WERI-Rb-1 (cell line): Measurements from ENCODE around the gene WNT11.

Source experiments
- DNase-seq: peaks from one replicate; pipeline ENCODE4 v3.0.0-alpha.2; 2020
- H3K27ac ChIP-seq: fragments of 250-450 bp; sonication (Bioruptor Pico); 2 replicates; pipeline ENCODE4 v1.5.1; 2020; ENCODE audit warnings: mild to moderate bottlenecking, moderate library complexity
- H3K27me3 ChIP-seq: fragments of 250-450 bp; sonication (Bioruptor Pico); 2 replicates; pipeline ENCODE4 v1.5.1; 2021; ENCODE audit warnings: mild to moderate bottlenecking, low read depth, moderate library complexity; ENCODE audit not compliant: insufficient read depth, severe bottlenecking
- H3K36me3 ChIP-seq: fragments of 250-450 bp; sonication (Bioruptor Pico); 2 replicates; pipeline ENCODE4 v1.5.1; 2020; ENCODE audit warnings: mild to moderate bottlenecking, moderate library complexity
- H3K4me3 ChIP-seq: 2 replicates; pipeline ENCODE4 v1.5.1; 2011; ENCODE audit warnings: low read depth, mild to moderate bottlenecking, control low read depth, low read length
- H3K9me3 ChIP-seq: fragments of 250-450 bp; sonication (Bioruptor Pico); 2 replicates; pipeline ENCODE4 v1.5.1; 2021; ENCODE audit warnings: mild to moderate bottlenecking, moderate library complexity; ENCODE audit not compliant: severe bottlenecking
- TF ChIP-seq, protein P1 (sequence below): IDR thresholded peaks from 2 replicates; pipeline ENCODE4 v1.5.1; 2011; ENCODE audit warnings: low read depth, mild to moderate bottlenecking, control low read depth, inconsistent platforms, low read length

The WNT11 gene

DNA sequence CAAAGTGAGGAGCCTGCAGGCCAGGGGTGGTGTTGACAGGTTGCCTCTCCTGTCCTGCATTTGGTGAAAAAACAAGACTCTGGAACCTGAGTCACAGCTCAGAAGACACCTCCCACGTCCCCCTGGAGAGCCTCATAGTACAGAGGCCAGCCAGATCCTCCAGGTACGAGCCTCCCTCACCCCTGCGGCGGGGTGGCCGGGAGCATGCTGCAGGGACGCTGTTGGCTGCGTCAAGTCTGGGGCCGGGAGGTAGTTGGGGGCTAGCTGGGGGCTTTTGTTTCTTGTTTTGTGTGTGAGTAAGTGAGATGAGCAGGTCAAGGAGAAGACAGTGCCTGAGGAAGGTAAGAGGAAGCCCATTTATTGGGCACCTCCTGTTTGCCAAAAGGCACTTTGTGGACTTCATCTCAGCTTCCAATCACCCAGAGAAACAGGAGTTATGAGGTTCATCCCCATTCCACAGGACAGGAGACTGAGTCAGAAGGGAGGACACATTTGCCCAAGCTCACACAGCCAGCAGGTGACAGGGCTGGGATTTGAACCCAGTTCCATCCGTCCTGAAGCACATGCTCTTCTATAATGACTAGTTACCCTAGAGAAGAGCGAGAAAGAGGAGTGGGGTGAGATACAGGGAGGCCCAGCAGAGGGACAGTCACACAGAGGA lies 18.3 kb upstream of the WNT11 start:
- Histone ChIP-seq H3K27ac (no peak overlapping the region), H3K4me3 (no peak overlapping the region), H3K9me3 (no peaks in the 10 kb centered on the region), H3K27me3 (no peaks in the 10 kb centered on the region), H3K36me3 (no peaks in the 10 kb centered on the region)
- no peak for DNase-seq
- TF ChIP-seq, protein P1, sequence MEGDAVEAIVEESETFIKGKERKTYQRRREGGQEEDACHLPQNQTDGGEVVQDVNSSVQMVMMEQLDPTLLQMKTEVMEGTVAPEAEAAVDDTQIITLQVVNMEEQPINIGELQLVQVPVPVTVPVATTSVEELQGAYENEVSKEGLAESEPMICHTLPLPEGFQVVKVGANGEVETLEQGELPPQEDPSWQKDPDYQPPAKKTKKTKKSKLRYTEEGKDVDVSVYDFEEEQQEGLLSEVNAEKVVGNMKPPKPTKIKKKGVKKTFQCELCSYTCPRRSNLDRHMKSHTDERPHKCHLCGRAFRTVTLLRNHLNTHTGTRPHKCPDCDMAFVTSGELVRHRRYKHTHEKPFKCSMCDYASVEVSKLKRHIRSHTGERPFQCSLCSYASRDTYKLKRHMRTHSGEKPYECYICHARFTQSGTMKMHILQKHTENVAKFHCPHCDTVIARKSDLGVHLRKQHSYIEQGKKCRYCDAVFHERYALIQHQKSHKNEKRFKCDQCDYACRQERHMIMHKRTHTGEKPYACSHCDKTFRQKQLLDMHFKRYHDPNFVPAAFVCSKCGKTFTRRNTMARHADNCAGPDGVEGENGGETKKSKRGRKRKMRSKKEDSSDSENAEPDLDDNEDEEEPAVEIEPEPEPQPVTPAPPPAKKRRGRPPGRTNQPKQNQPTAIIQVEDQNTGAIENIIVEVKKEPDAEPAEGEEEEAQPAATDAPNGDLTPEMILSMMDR = no peak

- H3K36me3 ChIP-seq = no peaks in the 10 kb centered on the region
- H3K27me3 ChIP-seq = no peaks in the 10 kb centered on the region
- H3K9me3 ChIP-seq = no peaks in the 10 kb centered on the region
- H3K27ac ChIP-seq = no peak overlapping the region
- TF ChIP-seq, protein P1 = no peak
- H3K4me3 ChIP-seq = no peak overlapping the region
- no peak for DNase-seq
These were observed 15.1 kb upstream of the WNT11 start for GRCh38 chr11:76221365-76221764.

- Histone ChIP-seq H3K27ac (no peak overlapping the region), H3K9me3 (no peaks in the 10 kb centered on the region), H3K36me3 (no peaks in the 10 kb centered on the region), H3K27me3 (no peaks in the 10 kb centered on the region), H3K4me3 (no peak overlapping the region)
- no peak for DNase-seq
- TF ChIP-seq, protein P1 = no peak
These were observed 12.9 kb upstream of the WNT11 start for GRCh38 chr11:76219243-76219642.

- TF ChIP-seq, protein P1 = no peak
- no peaks in the 10 kb centered on the region for H3K36me3 ChIP-seq
- no peaks in the 10 kb centered on the region for H3K9me3 ChIP-seq
- no peaks in the 10 kb centered on the region for H3K27me3 ChIP-seq
- H3K4me3 ChIP-seq = no peak overlapping the region
- no peak overlapping the region for H3K27ac ChIP-seq
- DNase-seq = no peak
These were observed 12.3 kb upstream of the WNT11 start for GRCh38 chr11:76218449-76219178.

DNA sequence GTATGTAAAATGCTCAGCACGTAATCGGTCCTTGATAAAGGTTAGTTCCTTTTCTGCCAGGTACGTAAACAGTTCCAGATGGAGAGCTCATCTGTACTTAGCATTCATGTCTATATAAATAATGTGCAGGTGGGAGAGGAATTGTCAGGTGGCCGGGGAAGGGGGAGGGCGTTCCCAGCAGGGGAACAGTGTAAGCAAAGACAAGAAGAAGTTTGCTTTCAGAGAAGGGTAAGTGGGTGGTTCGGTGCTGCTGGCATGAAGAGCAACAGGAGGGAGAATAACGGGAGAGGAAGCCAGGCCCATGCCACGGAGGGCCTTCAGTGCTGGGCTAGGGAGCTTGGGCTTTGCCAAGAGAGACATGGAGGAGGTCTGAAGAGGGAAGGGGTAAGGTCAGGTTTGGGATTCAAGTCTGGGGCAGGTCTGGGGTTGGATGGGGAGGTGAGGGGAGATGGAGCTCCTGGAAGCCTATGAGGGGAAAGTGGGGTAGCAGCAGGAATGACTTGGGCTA lies 11.4 kb upstream of the WNT11 start:
- Histone ChIP-seq H3K27me3 (no peaks in the 10 kb centered on the region), H3K9me3 (no peaks in the 10 kb centered on the region), H3K27ac (no peak overlapping the region), H3K4me3 (no peak overlapping the region), H3K36me3 (no peaks in the 10 kb centered on the region)
- no peak for DNase-seq
- TF ChIP-seq, protein P1 = no peak
